Activated CD4-positive, alpha-beta T cell treated with anti-CD3 and anti-CD28 coated beads, Interleukin-2, amount 50 U/mL, for 24 hours (primary cell): ENCODE measurements around the gene SIAH1.
"Not testable (repeated sequence)": the region's sequence is repeated elsewhere in the genome, so short reads cannot be mapped to it uniquely, and the experiment has no call there.

Source experiments
- DNase-seq, 2 donors: peaks; one replicate each; pipeline ENCODE4 v3.0.0-alpha.2; 2020; ENCODE audit warnings: low read depth in 1 of 2, low spot score in 1 of 2

The SIAH1 gene

DNA sequence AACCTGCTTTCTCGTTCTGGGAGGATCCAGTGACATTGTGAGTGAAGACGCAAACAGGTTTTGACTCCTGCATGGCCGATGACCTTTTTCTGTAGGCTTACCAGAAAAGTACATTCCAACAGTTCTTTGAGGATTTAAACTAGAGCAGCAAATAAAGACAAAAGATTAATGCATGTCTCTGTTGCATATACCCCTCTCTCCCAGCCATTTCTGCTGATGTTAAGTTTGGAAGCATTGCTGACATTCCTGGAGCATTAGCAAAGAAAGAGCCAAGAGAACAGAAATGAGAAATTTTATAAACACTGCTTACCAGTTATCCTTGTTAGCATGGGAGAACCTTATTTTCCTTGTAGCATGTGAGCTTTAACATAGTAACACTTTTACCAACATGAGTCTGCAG lies 49.3 kb downstream of the SIAH1 start:
- no peak for DNase-seq

DNA sequence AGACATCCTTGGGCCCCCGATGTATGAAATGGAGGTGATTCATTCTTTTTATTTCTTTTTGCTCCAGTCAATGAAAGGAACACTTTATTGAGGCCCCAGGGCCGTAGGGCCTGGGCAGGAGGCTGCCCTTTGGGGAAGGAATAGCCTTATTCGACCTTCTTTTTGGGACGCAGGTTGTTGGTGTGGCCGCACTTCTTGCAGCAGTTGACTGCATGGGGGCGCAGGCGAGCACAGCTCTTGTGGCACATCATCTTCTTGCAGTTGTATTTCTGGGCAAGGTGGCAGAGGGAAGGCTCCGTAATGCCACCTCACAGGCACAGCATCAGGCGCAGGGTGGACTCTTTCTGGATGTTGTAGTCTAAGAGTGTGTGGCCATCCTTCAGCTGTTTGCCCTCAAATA lies 50.9 kb downstream of the SIAH1 start:
- DNase-seq = no peak

GRCh38 chr16:48332978-48333377 lies 52.2 kb downstream of the SIAH1 start:
- DNase-seq = no peak

DNA sequence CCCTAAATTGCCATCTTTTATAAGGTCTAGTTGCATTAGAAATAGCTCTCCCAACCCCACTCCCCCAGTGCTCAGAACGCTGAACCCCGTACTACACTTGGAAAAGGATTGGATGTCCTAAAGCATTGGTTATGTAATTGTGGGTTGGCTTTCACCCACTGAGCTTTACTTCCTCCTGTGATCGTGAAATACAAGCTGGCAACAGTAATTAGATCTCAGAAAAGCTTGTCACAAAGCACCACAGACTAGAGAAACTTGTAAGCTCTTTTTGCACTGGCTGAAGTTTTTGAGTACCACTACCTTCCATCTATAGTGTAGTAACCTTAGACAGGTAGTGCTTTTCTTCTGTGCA lies 54.4 kb downstream of the SIAH1 start:
- DNase-seq = no peak

- DNase-seq = no peak
Observed at GRCh38 chr16:48330189-48330840, 54.9 kb downstream of the SIAH1 start.

DNA sequence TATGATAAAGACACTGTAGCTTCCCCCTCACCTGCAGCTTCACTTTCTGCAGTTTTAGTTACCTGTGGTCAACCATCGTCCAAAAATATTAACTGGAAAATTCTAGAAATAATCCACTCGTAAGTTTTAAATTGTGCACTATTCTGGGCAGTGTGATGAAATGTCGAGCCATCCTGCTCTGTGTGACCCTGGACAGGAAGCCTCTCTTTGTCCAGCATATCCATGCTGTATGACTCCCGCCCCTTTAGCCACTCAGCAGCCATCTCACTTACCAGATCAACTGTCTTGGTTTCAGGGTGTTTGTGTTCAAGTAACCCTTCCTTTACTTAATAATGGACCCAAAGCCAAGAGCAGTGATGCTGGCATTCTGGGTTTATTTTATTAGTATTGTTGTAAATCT lies 56.1 kb downstream of the SIAH1 start:
- DNase-seq = no peak

DNA sequence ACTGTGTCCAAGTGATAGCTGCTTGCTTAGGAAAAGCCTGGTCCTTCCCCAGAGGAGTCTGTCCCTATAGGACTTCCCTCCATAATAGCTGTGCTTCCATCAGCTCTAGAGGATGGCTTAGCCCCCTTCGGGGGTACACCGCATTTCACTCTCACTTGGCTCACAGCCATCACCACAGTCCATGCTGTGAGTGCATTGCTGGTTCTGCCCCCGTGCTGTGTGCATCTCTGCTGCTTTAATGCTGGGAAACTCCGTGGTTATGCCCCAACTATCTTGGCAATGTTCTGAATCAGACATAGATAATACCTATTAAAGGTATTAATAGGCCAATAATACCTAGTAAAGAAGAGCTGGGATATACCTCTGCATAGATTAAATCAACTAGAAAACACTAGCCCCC lies 58.3 kb downstream of the SIAH1 start:
- DNase-seq = no peak

DNA sequence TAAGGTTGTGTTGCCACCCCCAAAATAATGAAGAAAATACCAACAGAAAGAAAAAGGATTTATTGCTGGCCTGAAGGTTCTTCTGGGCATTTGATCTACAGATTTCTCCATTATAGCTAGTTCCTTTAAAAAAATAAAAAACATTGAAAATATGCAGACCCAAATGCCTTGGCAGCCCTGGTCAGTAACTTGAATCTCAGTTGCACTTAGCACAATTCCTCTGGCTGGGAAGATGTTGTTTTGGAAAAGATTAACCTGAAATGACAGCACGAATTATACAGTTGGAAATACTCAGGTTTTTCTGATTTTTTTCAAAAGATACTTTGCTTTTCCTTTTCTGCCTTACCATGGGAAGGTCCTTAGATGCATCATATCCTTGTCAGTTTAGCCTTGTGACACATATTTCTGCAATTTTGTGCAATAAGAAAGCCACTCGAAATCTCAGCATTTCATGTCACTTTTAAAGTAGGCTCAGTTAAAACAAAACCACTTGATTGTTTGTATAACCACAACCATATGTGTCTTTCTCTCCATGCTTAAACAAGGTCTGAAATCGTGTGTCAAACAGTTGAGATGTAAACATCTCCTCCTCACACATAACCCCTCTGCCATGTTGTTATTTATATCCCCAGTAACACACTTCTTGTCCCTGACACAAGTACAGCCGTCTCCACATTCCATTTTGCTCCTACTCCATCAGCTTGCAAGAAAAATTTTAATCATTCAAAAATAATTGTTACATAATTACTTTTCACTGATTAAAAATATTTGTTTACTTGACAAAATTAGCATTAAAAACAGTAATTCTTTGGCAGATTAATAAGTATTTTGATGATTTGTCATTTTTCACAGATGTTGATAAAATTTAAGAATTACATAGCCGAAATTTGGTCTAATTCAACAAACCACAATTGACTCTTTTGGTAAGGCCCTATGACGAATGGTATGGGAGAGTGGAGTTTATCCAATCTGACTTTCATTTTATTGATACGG lies 61.1 kb downstream of the SIAH1 start:
- DNase-seq = no peak

DNA sequence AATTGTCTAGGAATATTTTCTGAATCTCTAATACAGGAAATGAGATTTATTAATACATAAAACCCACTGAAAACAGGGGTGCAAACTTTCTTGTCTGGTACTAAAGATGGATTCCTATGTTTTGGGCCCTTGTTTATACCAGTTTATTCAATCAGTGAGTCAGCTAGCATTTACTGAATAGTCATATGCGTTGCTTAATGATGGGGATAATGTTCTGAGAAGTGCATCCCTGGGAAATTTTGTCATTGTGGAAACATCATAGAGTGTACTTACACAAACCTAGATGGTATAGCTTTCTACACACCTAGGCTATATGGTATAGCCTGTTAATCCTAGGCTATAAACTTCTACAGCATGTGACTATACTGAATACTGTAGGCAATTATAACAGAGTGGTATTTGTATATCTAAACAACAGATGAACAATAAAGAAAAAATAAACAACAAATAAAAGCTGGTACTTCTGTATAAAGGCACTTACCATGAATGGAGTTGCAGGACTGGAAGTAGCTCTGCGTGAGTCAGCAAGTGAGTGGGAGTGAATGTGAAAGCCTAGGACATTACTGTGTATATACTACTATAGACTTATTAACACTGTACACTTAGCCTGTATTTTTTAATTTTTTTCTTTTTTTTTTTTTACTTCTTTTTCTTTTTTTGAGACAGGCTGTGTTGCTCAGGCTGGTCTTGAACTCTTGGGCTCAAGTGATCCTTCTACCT lies 63.7 kb downstream of the SIAH1 start:
- no peak for DNase-seq

GRCh38 chr16:48318630-48319029 lies 66.6 kb downstream of the SIAH1 start:
- peak in 1 of 2 donors; percentile 13 for DNase-seq

DNA sequence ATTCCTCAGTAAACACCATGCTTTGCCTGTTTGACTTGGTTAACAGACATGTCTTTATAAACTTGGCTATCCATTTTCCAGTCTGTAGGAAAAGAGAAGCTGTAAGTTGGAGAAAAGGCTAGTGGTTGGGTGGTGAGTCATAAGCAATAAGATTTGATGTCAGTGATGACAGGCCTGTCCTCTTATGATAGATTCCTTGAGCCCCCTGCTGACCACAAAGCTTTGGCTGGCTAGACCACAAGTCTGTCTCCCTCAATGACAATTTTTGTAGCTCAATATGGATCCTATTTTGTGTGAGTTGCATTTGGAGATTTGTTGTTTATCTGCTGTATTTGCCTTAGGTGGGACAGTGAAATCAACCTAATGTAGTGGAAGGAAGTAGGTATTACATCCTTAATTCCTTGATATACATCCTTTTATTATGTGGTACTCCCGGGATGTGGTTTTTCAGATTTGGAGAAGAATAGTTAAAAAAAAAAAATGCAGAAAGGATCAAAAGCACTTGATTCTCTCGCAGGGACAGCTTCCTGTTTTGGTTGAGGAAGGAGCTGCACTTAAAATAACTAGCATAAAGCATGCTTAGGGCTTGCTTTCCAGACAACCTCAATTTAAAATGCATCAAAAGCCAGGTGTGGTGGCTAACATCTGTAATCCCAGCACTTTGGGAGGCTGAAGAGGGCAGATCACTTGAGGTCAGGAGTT lies 67.4 kb downstream of the SIAH1 start:
- no peak for DNase-seq

GRCh38 chr16:48317026-48317425 lies 68.2 kb downstream of the SIAH1 start:
- DNase-seq = no peak

DNA sequence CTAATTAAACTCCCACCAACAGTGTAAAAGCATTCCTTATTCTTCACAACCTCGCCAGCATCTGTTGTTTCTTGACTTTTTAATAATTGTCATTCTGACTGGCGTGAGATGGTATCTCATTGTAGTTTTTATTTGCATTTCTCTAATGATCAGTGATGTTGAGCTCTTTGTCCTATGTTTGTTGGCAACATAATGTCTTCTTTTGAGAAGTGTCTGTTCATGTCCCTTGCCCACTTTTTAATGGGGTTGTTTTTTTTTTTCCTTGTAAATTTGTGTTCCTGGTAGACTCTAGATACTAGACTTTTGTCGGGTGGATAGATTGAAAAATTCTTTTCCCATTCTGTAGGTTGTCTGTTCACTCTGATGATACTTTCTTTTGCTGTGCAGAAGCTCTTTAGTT lies 71.3 kb downstream of the SIAH1 start:
- DNase-seq = not testable (repeated sequence)

GRCh38 chr16:48310908-48311641 lies 74.1 kb downstream of the SIAH1 start:
- DNase-seq = no peak
